ENCODE data around the gene GAB2. TPM values are rescaled to one million over a fixed set of nuclear protein-coding genes. Genes with fewer than 3 reads are reported as not detected.

Gene GAB2
- total RNA-seq, 1 experiment from 2014 or later: 4.2 TPM

DNA sequence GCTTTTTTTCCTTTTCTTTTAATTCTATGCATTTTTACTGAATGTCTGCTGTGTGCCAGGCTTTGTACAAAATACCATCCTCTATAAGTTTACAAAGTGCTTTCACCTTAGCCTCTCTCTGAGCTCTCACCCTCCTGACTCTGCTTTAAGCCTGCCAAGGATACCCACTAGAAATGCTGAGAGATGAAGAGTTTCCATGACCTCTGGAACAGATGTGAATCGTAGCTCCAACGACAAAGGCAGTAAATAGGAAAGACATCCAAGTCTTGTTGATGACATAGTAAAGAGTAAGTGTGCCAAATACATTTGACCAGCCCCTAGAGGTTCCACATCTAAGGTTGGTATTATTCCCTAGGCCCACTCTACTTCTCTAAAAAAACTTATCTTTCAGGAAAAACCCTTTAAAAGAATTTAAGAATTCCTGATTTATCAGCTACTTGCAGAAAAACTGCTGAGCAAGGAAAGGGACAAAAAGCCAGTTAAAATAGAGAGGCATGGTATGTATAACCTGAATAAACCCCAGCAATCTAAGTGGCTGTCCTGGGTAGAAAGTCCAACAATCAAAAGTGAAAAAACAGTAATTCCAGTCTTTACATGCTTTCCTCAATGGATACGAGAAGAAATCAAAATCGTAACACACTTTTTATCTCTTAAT, 45.4 kb downstream of the GAB2 start:
- DNase-seq (ENCODE audit: unreplicated experiment): no peak
- no TSS peak for BruUV-seq (replicated peaks)
- CTCF ChIA-PET: no interaction called here
- H3K27ac Mint-ChIP-seq (ENCODE audit: low read depth, unreplicated experiment): no peak overlapping the region
- intact Hi-C loops (cut with micrococcal nuclease): no loop called here
- H3K9me3 Mint-ChIP-seq (ENCODE audit: unreplicated experiment): no peaks in the 10 kb centered on the region
- H3K4me1 Mint-ChIP-seq (ENCODE audit: insufficient read depth, unreplicated experiment): no peaks in the 10 kb centered on the region
- H3K27me3 Mint-ChIP-seq (ENCODE audit: insufficient read depth, unreplicated experiment): no peaks in the 10 kb centered on the region
- POLR2A ChIA-PET: no interaction called here
- H3K4me3 Mint-ChIP-seq (ENCODE audit: unreplicated experiment): no peak overlapping the region
- no peak for TF ChIP-seq CTCF (IDR thresholded peaks at IDR 0.05; ENCODE audit: unreplicated experiment)
- no peaks in the 10 kb centered on the region for H3K36me3 Mint-ChIP-seq (ENCODE audit: insufficient read depth, unreplicated experiment)

DNA sequence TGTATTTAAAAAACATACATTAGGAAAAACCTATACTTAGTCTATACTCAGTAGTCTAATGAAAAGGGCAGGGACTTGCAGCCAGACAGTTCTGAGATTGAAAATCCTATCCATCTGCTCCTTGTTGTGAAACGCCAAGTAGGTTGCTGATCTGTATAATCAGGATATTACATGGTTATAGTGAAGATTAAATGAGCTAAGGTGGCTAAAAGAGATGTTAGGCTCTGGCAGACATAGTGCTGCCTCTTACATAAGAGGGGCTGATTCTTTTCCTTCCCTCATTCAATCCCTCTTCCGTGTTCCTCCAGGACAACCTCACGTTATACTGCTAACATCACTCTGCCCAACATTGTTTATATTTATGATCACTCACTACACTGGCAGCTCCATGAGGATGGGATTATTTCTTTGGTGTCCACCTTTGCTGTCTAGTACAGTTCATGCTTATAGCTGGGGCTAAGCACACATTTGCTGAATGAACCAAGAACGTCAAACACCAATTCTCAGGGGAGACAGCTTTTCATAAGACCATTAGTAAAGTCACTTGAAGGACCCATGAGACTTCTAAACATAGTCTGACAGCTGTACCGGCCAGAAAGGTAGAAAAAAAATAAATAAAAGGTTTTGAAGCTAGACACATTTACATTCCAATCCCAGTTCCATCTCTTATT, 46.3 kb downstream of the GAB2 start:
- CTCF ChIA-PET: interaction anchor here (0.5 to 0.6 kb wide), 4 partner anchors 41 to 294 kb away, joined by 3 to 5 read pairs (median 3); no protein-coding TSS in a partner anchor
- DNase-seq (ENCODE audit: unreplicated experiment): no peak
- Mint-ChIP-seq H3K36me3 (ENCODE audit: insufficient read depth, unreplicated experiment) (no peaks in the 10 kb centered on the region), H3K27ac (ENCODE audit: low read depth, unreplicated experiment) (no peak overlapping the region), H3K27me3 (ENCODE audit: insufficient read depth, unreplicated experiment) (no peaks in the 10 kb centered on the region), H3K4me1 (ENCODE audit: insufficient read depth, unreplicated experiment) (no peaks in the 10 kb centered on the region), H3K4me3 (ENCODE audit: unreplicated experiment) (no peak overlapping the region), H3K9me3 (ENCODE audit: unreplicated experiment) (no peaks in the 10 kb centered on the region)
- BruUV-seq (replicated peaks): no TSS peak
- TF ChIP-seq CTCF (IDR thresholded peaks at IDR 0.05; ENCODE audit: unreplicated experiment): no peak
- intact Hi-C loops (cut with micrococcal nuclease): no loop called here
- POLR2A ChIA-PET: no interaction called here

GRCh38 chr11:78370406-78371172, 47.0 kb downstream of the GAB2 start:
- POLR2A ChIA-PET: no interaction called here
- no peaks in the 10 kb centered on the region for H3K36me3 Mint-ChIP-seq (ENCODE audit: insufficient read depth, unreplicated experiment)
- no peak for DNase-seq (ENCODE audit: unreplicated experiment)
- H3K9me3 Mint-ChIP-seq (ENCODE audit: unreplicated experiment): no peaks in the 10 kb centered on the region
- CTCF ChIA-PET: interaction anchor here (0.5 to 0.7 kb wide), 4 partner anchors 40 to 293 kb away, joined by 3 to 5 read pairs (median 4); no protein-coding TSS in a partner anchor
- H3K27ac Mint-ChIP-seq (ENCODE audit: low read depth, unreplicated experiment): no peak overlapping the region
- no peak for TF ChIP-seq CTCF (IDR thresholded peaks at IDR 0.05; ENCODE audit: unreplicated experiment)
- no TSS peak for BruUV-seq (replicated peaks)
- H3K27me3 Mint-ChIP-seq (ENCODE audit: insufficient read depth, unreplicated experiment): no peaks in the 10 kb centered on the region
- no peak overlapping the region for H3K4me3 Mint-ChIP-seq (ENCODE audit: unreplicated experiment)
- H3K4me1 Mint-ChIP-seq (ENCODE audit: insufficient read depth, unreplicated experiment): peaks cover 4% of the 10 kb centered on the region
- intact Hi-C loops (cut with micrococcal nuclease): no loop called here

DNA sequence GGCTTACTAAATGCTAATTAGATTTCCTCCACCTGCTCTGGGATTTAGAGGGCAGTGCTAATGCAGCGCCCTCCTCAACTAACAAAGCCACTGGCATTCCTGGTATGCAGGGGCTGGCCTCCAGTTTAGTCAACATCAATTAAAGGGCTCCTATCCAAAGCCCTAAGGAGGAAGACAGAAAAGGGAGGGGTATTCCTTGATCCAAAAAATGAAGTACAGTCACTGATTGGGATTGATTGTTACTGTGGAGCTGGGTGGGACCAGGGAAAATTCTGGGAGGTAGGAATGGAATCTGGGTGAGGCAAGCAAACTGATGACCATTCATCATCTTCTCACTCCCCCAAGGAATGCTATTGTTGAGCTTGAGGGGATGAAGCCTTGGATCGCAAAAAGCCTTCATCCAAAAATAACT, 52.2 kb downstream of the GAB2 start:
- no peak for TF ChIP-seq CTCF (IDR thresholded peaks at IDR 0.05; ENCODE audit: unreplicated experiment)
- peak; percentile 18 for DNase-seq (ENCODE audit: unreplicated experiment)
- no peaks in the 10 kb centered on the region for H3K36me3 Mint-ChIP-seq (ENCODE audit: insufficient read depth, unreplicated experiment)
- ChIA-PET CTCF (interaction anchor here (0.6 kb wide), 1 partner anchor 1002 kb away, joined by 4 read pairs; no protein-coding TSS in a partner anchor), POLR2A (no interaction called here)
- no peak overlapping the region for H3K4me3 Mint-ChIP-seq (ENCODE audit: unreplicated experiment)
- no peaks in the 10 kb centered on the region for H3K27me3 Mint-ChIP-seq (ENCODE audit: insufficient read depth, unreplicated experiment)
- H3K27ac Mint-ChIP-seq (ENCODE audit: low read depth, unreplicated experiment): no peak overlapping the region
- intact Hi-C loops (cut with micrococcal nuclease): no loop called here
- H3K9me3 Mint-ChIP-seq (ENCODE audit: unreplicated experiment): no peaks in the 10 kb centered on the region
- H3K4me1 Mint-ChIP-seq (ENCODE audit: insufficient read depth, unreplicated experiment): peaks cover 6% of the 10 kb centered on the region
- BruUV-seq (replicated peaks): no TSS peak
